Psoas muscle (tissue), 8 donors: ENCODE data around the gene APOBEC3F. TPM values are rescaled to one million over a fixed set of nuclear protein-coding genes. Genes with fewer than 3 reads are reported as not detected.
"Not testable (repeated sequence)": the region's sequence is repeated elsewhere in the genome, so short reads cannot be mapped to it uniquely, and the experiment has no call there.

Experiments used
- ATAC-seq, 4 donors: fragments of 200-7000 bp; cut with Tn5 transposase; one replicate each; pipeline ENCODE4 v1.9.1; 2020; ENCODE audit warnings: moderate library complexity in 3 of 4, mild to moderate bottlenecking in 2 of 4
- DNase-seq, 2 donors: peaks; one replicate each; pipeline ENCODE4 v3.0.0-alpha.2; 2020
- H3K27ac ChIP-seq: fragments of 200-600 bp; one replicate; pipeline ENCODE4 v1.8.0; 2022
- H3K27me3 ChIP-seq, 3 donors: fragments of 200-600 bp in 1 of 3; one replicate each; pipeline versions ENCODE4 v1.6.1 to v1.8.0; 2013 to 2022; ENCODE audit warnings: low read length in 2 of 3, mild to moderate bottlenecking in 2 of 3, moderate library complexity in 1 of 3; ENCODE audit not compliant: insufficient read depth in 3 of 3
- H3K36me3 ChIP-seq, 2 donors: fragments of 200-600 bp in 1 of 2; one replicate each; pipeline versions ENCODE4 v1.6.1 to v1.8.0; 2013 to 2022; ENCODE audit warnings: low read depth in 1 of 2, mild to moderate bottlenecking in 1 of 2, moderate library complexity in 1 of 2; ENCODE audit not compliant: insufficient read depth in 1 of 2
- H3K4me1 ChIP-seq: fragments of 200-600 bp; one replicate; pipeline ENCODE4 v1.8.0; 2022
- H3K4me3 ChIP-seq: fragments of 200-600 bp; one replicate; pipeline ENCODE4 v1.8.0; 2022; ENCODE audit warnings: mild to moderate bottlenecking
- H3K9me3 ChIP-seq: fragments of 200-600 bp; one replicate; pipeline ENCODE4 v1.8.0; 2022
- WGBS, 3 donors: extraction: QIAGEN DNeasy Blood & Tissue Kit; methylation state at CpG; one replicate each; pipeline versions ENCODE4 v1.1.6 to v1.1.7; 2013; 5-methylcytosine and 5-hydroxymethylcytosine counted together
- intact Hi-C, 2 donors: fragments of 100-400 bp; cut with DNase I; formaldehyde crosslinking; loops; one replicate each; pipeline versions ENCODE4 v1.11.0 to v1.14.2; 2022
- polyA plus RNA-seq, 3 donors: library from polyadenylated mRNA; stranded (reverse); fragments of 200-250 nt; gene quantifications; one replicate each; pipeline ENCODE4 v1.2.3, GENCODE V29; 2013
- total RNA-seq, 4 donors: library from RNA; stranded (reverse); fragmentation: NEBNext Ultra II Directional in 2 of 4; extraction: Animal tissue kit (Norgen Biotek cat#: 25700) in 2 of 4; gene quantifications; one replicate each; pipeline versions ENCODE4 v1.2.1 to v1.2.4, GENCODE V29; 2021 to 2023
- TF ChIP-seq, protein P1 (sequence below): fragments of 200-600 bp; IDR thresholded peaks from one replicate; pipeline ENCODE4 v1.8.0; 2022; ENCODE audit warnings: antibody characterized with exemption
- donor health status: healthy with polysubstance abuse.
- donor health status: DM: no; HTN: no; CAD: no; lungs with moderate emphysema.
- donor health status: Bipolar disorder and iron deficiency.
- donor health status: healthy.
- donor health status: DM: yes; HTN: yes; CAD: no.
- donor health status: DM: no; HTN: no; CAD: no.
- donor health status: DM: no; HTN: no; CAD: no.
- donor health status: DM: yes; HTN: yes; CAD: no.

Gene APOBEC3F
- total and polyA plus RNA-seq, 7 donors = 0.06 to 1.4 (median 0.50) TPM

- Histone ChIP-seq H3K27ac (no peak within 1 kb of the TSS), H3K27me3 (peaks cover 0 to 13% (median 0%) of the 10 kb centered on the region in 3 donors), H3K9me3 (no peaks in the 10 kb centered on the region), H3K4me1 (no peaks in the 10 kb centered on the region), H3K36me3 (no peaks in the 10 kb centered on the region), H3K4me3 (peak within 1 kb of the TSS; percentile 53)
- ATAC-seq = peak; percentile 34 to 85 (median 70)
- TF ChIP-seq, protein P1, sequence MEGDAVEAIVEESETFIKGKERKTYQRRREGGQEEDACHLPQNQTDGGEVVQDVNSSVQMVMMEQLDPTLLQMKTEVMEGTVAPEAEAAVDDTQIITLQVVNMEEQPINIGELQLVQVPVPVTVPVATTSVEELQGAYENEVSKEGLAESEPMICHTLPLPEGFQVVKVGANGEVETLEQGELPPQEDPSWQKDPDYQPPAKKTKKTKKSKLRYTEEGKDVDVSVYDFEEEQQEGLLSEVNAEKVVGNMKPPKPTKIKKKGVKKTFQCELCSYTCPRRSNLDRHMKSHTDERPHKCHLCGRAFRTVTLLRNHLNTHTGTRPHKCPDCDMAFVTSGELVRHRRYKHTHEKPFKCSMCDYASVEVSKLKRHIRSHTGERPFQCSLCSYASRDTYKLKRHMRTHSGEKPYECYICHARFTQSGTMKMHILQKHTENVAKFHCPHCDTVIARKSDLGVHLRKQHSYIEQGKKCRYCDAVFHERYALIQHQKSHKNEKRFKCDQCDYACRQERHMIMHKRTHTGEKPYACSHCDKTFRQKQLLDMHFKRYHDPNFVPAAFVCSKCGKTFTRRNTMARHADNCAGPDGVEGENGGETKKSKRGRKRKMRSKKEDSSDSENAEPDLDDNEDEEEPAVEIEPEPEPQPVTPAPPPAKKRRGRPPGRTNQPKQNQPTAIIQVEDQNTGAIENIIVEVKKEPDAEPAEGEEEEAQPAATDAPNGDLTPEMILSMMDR = no peak
- 23 to 31% (median 24%) methylated on average over 18 of the region's 18 CpGs for WGBS, 3 donors
- intact Hi-C loops = no loop called here
- peak; percentile 75 to 77 for DNase-seq
Measured at GRCh38 chr22:39013942-39014722, 26.5 kb upstream of the APOBEC3F start, which contains the start of gene APOBEC3C. TSS of gene APOBEC3C (plus strand) at chr22:39014257. CDS start at chr22:39014363, 106 bp downstream.

DNA sequence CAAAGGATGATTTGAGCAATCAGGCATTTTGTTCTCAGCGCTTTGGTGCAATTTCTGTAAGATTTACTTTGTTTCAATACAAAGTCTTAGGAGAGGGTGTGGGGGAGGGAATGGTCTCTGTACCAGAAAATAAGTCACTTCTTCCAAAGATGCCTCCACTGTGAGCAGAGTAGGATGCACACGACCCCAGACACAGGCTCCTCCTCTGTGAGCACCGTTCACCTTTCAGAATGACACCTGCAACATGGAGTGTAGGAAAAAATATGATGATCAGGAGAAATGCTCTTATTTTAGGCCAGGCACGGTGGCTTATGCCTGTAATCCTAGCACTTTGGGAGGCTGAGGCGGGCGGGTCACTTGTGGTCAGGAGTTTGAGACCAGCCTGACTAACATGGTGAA is 25.9 kb upstream of the APOBEC3F start:
- H3K36me3 ChIP-seq, H3K27ac ChIP-seq, DNase-seq, intact Hi-C loops, ATAC-seq, H3K4me1 ChIP-seq, H3K9me3 ChIP-seq: not testable (repeated sequence)
- Histone ChIP-seq H3K4me3 (peak overlapping the region; percentile 53), H3K27me3 (peaks cover 0 to 13% (median 0%) of the 10 kb centered on the region in 3 donors)
- WGBS, 3 donors = 50 to 65% (median 63%) methylated on average over 6 of the region's 6 CpGs

DNA sequence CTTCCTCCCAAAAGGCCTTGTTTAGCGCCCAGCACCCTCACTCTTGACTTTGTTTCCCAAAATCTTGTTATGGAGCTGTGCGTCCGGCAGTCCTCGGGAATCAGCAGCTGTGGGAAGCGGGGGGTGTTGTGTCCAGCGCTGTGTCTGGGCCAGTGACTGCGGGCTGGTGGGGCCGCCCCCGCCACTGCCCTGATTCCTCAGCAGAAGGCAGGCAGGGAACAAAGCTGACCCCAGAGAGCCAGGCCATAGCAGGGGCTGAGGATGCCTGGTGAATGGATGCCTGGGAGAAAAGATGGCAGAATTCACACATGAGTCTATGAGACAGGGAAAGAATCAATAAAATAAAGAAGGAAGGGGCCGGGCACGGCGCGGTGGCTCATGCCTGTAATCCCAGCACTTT is 24.1 kb upstream of the APOBEC3F start:
- Histone ChIP-seq H3K9me3 (no peaks in the 10 kb centered on the region), H3K27ac (no peak overlapping the region), H3K4me1 (no peaks in the 10 kb centered on the region), H3K36me3 (no peaks in the 10 kb centered on the region), H3K4me3 (no peak overlapping the region), H3K27me3 (peaks cover 0 to 13% (median 0%) of the 10 kb centered on the region in 3 donors)
- intact Hi-C loops = no loop called here
- TF ChIP-seq, protein P1 = no peak
- 94 to 95% (median 95%) methylated on average over 13 of the region's 13 CpGs for WGBS, 3 donors
- DNase-seq (no peak), ATAC-seq (no peak)

DNA sequence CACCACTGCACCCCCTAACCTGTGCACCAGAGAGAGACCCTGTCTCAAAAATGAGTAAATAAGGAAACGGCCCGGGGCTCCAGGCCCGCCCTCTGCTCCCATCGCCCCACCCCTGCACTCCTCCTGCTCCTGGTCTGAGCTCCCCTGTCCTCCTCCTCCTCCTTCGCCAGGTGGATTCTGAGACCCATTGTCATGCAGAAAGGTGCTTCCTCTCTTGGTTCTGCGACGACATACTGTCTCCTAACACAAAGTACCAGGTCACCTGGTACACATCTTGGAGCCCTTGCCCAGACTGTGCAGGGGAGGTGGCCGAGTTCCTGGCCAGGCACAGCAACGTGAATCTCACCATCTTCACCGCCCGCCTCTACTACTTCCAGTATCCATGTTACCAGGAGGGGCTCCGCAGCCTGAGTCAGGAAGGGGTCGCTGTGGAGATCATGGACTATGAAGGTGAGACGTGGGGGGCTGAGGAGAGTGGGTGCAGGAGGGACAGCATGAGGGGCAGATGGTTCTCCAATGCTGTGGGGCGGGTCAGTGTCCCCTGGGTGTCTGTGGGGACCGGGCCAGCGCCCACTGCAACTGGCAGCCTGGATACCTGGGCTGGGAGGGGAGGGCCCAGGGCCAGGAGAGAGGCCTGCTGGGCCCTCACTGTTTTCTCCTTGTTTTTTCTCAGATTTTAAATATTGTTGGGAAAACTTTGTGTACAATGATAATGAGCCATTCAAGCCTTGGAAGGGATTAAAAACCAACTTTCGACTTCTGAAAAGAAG is 22.9 kb upstream of the APOBEC3F start:
- peaks cover 0 to 13% (median 0%) of the 10 kb centered on the region in 3 donors for H3K27me3 ChIP-seq
- H3K27ac ChIP-seq = no peak overlapping the region
- H3K4me3 ChIP-seq = no peak overlapping the region
- DNase-seq = no peak
- H3K36me3 ChIP-seq = no peaks in the 10 kb centered on the region
- ATAC-seq = no peak
- TF ChIP-seq, protein P1 = no peak
- H3K4me1 ChIP-seq = no peaks in the 10 kb centered on the region
- no peaks in the 10 kb centered on the region for H3K9me3 ChIP-seq
- intact Hi-C loops = no loop called here
- 80 to 81% (median 81%) methylated on average over 17 to 18 of the region's 18 CpGs for WGBS, 3 donors

DNA sequence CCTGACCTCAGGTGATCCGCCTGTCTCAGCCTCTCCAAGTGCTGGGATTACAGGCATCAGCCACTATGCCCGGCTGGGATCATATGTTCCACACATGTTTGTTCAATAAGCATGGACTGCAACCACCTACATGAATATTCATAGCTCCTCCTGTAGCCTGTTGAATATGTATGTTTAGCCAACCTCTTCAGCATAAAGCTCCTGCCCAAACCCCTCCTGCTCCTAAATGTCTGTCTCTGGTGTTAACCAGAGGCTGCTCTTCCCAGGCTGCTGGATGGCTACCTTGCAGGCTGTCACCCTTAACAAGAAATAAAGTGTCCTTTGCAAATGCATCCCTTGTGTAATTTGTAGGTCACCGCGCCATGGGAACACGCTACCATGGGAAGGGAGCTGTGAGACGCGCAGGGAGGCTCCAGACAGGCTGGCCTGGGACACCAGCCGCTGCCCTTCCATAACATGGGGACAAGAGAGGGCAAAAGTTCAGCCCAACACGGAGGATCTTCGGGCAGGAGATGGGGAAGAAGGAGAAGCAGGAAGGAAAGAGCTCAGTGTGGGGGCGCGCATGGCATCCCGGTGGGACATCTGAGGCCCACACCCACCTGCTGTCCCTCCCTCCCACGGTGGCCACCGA is 20.5 kb upstream of the APOBEC3F start:
- peak in 2 of 4 donors; percentile 9 to 13 for ATAC-seq
- intact Hi-C loops, H3K4me1 ChIP-seq, DNase-seq, H3K36me3 ChIP-seq, H3K27ac ChIP-seq, H3K9me3 ChIP-seq: not testable (repeated sequence)
- Histone ChIP-seq H3K4me3 (peak overlapping the region; percentile 56), H3K27me3 (peaks cover 0 to 11% (median 3%) of the 10 kb centered on the region in 3 donors)
- WGBS, 3 donors = 29 to 41% (median 35%) methylated on average over 14 to 15 of the region's 15 CpGs
